HEK293T (cell line): ENCODE data around the gene GALNT7.
"Not testable (repeated sequence)": the region's sequence is repeated elsewhere in the genome, so short reads cannot be mapped to it uniquely, and the experiment has no call there.

Experiments
- BHLHE40 ChIP-seq: fragments of 450-650 bp; IDR thresholded peaks from 2 replicates; pipeline ENCODE4 v1.6.1; 2016; ENCODE audit warnings: mild to moderate bottlenecking, moderate library complexity, borderline replicate concordance
- ELF4 ChIP-seq: fragments of 450-650 bp; IDR thresholded peaks from 2 replicates; pipeline ENCODE4 v1.6.1; 2017; ENCODE audit warnings: antibody characterized with exemption
- FOXM1 ChIP-seq: fragments of 450-650 bp; IDR thresholded peaks from 2 replicates; pipeline ENCODE4 v1.6.1; 2017; ENCODE audit warnings: mild to moderate bottlenecking, borderline replicate concordance
- L3MBTL2 ChIP-seq: fragments of 450-650 bp; conservative IDR thresholded peaks from 2 replicates; pipeline ENCODE4 v1.6.1; 2016; ENCODE audit warnings: mild to moderate bottlenecking
- SP1 ChIP-seq: fragments of 450-650 bp; IDR thresholded peaks from 2 replicates; pipeline ENCODE4 v1.6.1; 2017

DNA sequence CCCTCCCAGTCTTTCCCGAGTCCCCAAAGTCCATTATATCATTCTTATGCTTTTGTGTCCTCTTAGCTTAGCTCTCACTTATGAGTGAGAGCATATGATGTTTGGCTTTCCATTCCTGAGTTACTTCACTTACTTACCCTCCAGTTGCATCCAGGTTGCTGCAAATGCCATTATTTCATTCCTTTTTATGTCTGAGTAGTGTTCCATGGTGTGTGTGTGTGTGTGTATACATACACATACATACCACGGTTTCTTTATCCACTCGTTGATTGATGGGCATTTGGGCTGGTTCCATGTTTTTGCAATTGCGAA, 50.5 kb downstream of the GALNT7 start:
- TF ChIP-seq SP1, L3MBTL2, FOXM1, BHLHE40, ELF4: not testable (repeated sequence)
